ENCODE results near the gene PKP4.

Gene PKP4

GRCh38 chr2:158457826-158458616 is 1.3 kb downstream of the PKP4 start:
- TF ChIP-seq L3MBTL2 (conservative IDR thresholded peaks at IDR 0.05) (0 out of 2 replicates have a peak, but pooled peaks have one; percentile 4), SP1 (IDR thresholded peaks at IDR 0.05) (no peak)
- CTCF ChIA-PET: no interaction called here
- DNase-seq (ENCODE audit: extremely low spot score): peak; percentile 67
- POLR2A ChIA-PET: interaction anchor here (0.7 kb wide), 1 partner anchor 19 kb away, joined by 3 read pairs; no protein-coding TSS in a partner anchor

GRCh38 chr2:158458617-158458920 is 1.8 kb downstream of the PKP4 start:
- no peak for DNase-seq (ENCODE audit: extremely low spot score)
- TF ChIP-seq FOXK2 (IDR thresholded peaks at IDR 0.05) (no peak), FOXA1 (IDR thresholded peaks at IDR 0.05) (no peak), PKNOX1 (IDR thresholded peaks at IDR 0.05) (no peak), L3MBTL2 (conservative IDR thresholded peaks at IDR 0.05) (0 out of 2 replicates have a peak, but pooled peaks have one; percentile 3)
- ChIA-PET CTCF (interaction anchor here (0.7 kb wide), 1 partner anchor 290 kb away, joined by 4 read pairs; no protein-coding TSS in a partner anchor), POLR2A (no interaction called here)

- DNase-seq (ENCODE audit: extremely low spot score): no peak
- ChIA-PET POLR2A (no interaction called here), CTCF (interaction anchor here (0.7 kb wide), 1 partner anchor 289 kb away, joined by 4 read pairs; no protein-coding TSS in a partner anchor)
- TF ChIP-seq TARDBP (IDR thresholded peaks at IDR 0.05) (no peak), PKNOX1 (IDR thresholded peaks at IDR 0.05) (no peak), FOXK2 (IDR thresholded peaks at IDR 0.05) (no peak), ARNT (IDR thresholded peaks at IDR 0.05) (no peak), NFRKB (IDR thresholded peaks at IDR 0.05) (no peak), SP1 (IDR thresholded peaks at IDR 0.05) (no peak), ZNF384 (IDR thresholded peaks at IDR 0.05) (no peak), L3MBTL2 (conservative IDR thresholded peaks at IDR 0.05) (no peak), CTBP1 (IDR thresholded peaks at IDR 0.05; ENCODE audit: borderline replicate concordance) (no peak), LEF1 (IDR thresholded peaks at IDR 0.05; ENCODE audit: borderline replicate concordance) (no peak), SUZ12 (IDR thresholded peaks at IDR 0.05) (no peak)
Measured at GRCh38 chr2:158459161-158460003, 2.6 kb downstream of the PKP4 start.

GRCh38 chr2:158460632-158461297 is 4.0 kb downstream of the PKP4 start:
- TF ChIP-seq ELF4 (IDR thresholded peaks at IDR 0.05): no peak
- TF ChIP-seq FOXA1 (IDR thresholded peaks at IDR 0.05): no peak
- no peak for TF ChIP-seq BHLHE40 (IDR thresholded peaks at IDR 0.05; ENCODE audit: borderline replicate concordance)
- no peak for TF ChIP-seq TARDBP (IDR thresholded peaks at IDR 0.05)
- no peak for TF ChIP-seq FOXM1 (IDR thresholded peaks at IDR 0.05; ENCODE audit: borderline replicate concordance)
- TF ChIP-seq HDGF (IDR thresholded peaks at IDR 0.05; ENCODE audit: borderline replicate concordance): no peak
- TF ChIP-seq ARNT (IDR thresholded peaks at IDR 0.05): no peak
- TF ChIP-seq SP1 (IDR thresholded peaks at IDR 0.05): no peak
- no peak for TF ChIP-seq CTBP1 (IDR thresholded peaks at IDR 0.05; ENCODE audit: borderline replicate concordance)
- no peak for TF ChIP-seq SUZ12 (IDR thresholded peaks at IDR 0.05)
- no peak for TF ChIP-seq ZNF384 (IDR thresholded peaks at IDR 0.05)
- TF ChIP-seq PKNOX1 (IDR thresholded peaks at IDR 0.05): no peak
- TF ChIP-seq L3MBTL2 (conservative IDR thresholded peaks at IDR 0.05): no peak
- no peak for DNase-seq (ENCODE audit: extremely low spot score)
- ChIA-PET CTCF (no interaction called here), POLR2A (no interaction called here)

- CTCF ChIA-PET: interaction anchor here (0.7 to 3.0 kb wide), 3 partner anchors 11 to 282 kb away, joined by 3 to 13 read pairs (median 4); no protein-coding TSS in a partner anchor
- DNase-seq (ENCODE audit: extremely low spot score): no peak
- POLR2A ChIA-PET: no interaction called here
- TF ChIP-seq HDGF (IDR thresholded peaks at IDR 0.05; ENCODE audit: borderline replicate concordance) (no peak), PKNOX1 (IDR thresholded peaks at IDR 0.05) (no peak), FOXM1 (IDR thresholded peaks at IDR 0.05; ENCODE audit: borderline replicate concordance) (no peak), TARDBP (IDR thresholded peaks at IDR 0.05) (no peak), LEF1 (IDR thresholded peaks at IDR 0.05; ENCODE audit: borderline replicate concordance) (no peak), CTBP1 (IDR thresholded peaks at IDR 0.05; ENCODE audit: borderline replicate concordance) (no peak), BHLHE40 (IDR thresholded peaks at IDR 0.05; ENCODE audit: borderline replicate concordance) (no peak), FOXA1 (IDR thresholded peaks at IDR 0.05) (no peak), ELF4 (IDR thresholded peaks at IDR 0.05) (no peak), ARNT (IDR thresholded peaks at IDR 0.05) (no peak), ZNF384 (IDR thresholded peaks at IDR 0.05) (no peak), NFRKB (IDR thresholded peaks at IDR 0.05) (no peak), FOXK2 (IDR thresholded peaks at IDR 0.05) (no peak), SP1 (IDR thresholded peaks at IDR 0.05) (no peak), L3MBTL2 (conservative IDR thresholded peaks at IDR 0.05) (no peak)
Measured at GRCh38 chr2:158463496-158464095, 6.8 kb downstream of the PKP4 start.
